Measurements from ENCODE around the gene PCP4. TPM values are rescaled to one million over a fixed set of nuclear protein-coding genes. Genes with fewer than 3 reads are reported as not detected.

Gene PCP4
- total RNA-seq, 1 experiment from 2014 or later: not detected

GRCh38 chr21:39855595-39855994, 11.6 kb upstream of the PCP4 start:
- Histone ChIP-seq H3K4me3 (ENCODE audit: low read depth in 2 of 2, low read length in 2 of 2) (no peak overlapping the region), H3K27me3 (ENCODE audit: control insufficient read depth, insufficient read depth, low read length) (no peaks in the 10 kb centered on the region), H3K9me3 (ENCODE audit: control insufficient read depth, insufficient read depth, low read depth, low read length) (no peaks in the 10 kb centered on the region), H3K36me3 (ENCODE audit: control insufficient read depth, insufficient read depth, low read length) (no peaks in the 10 kb centered on the region), H3K27ac (ENCODE audit: low read length) (no peak overlapping the region), H3K4me1 (ENCODE audit: control insufficient read depth, insufficient read depth, low read length) (no peaks in the 10 kb centered on the region)
- DNase-seq (ENCODE audit: low read depth, low spot score): no peak
- BruUV-seq (replicated peaks): no TSS peak
- intact Hi-C loops (cut with micrococcal nuclease; ENCODE audit: unreplicated experiment) (no loop called here), in situ Hi-C loops (cut with HindIII; ENCODE audit: low pct_unique_long_range_greater_than_20kb, low sequenced_read_pairs) (no loop called here)
- ChIA-PET CTCF (no interaction called here), POLR2A (no interaction called here)
- TF ChIP-seq CTCF (IDR thresholded peaks at IDR 0.05) (no peak), TCF7L2 (IDR thresholded peaks at IDR 0.05; ENCODE audit: low read depth, low read length) (no peak), REST (IDR thresholded peaks at IDR 0.05; ENCODE audit: insufficient read depth in 1 of 2, low read depth in 2 of 2, low read length in 1 of 2) (no peak), POLR2AphosphoS5 (IDR thresholded peaks at IDR 0.05; ENCODE audit: low read depth, low read length) (no peak), SIN3A (IDR thresholded peaks at IDR 0.05; ENCODE audit: borderline replicate concordance, insufficient read depth, low read depth, low read length) (no peak)
- ATAC-seq: no peak

GRCh38 chr21:39860600-39860999, 6.6 kb upstream of the PCP4 start:
- Histone ChIP-seq H3K27me3 (ENCODE audit: control insufficient read depth, insufficient read depth, low read length) (no peaks in the 10 kb centered on the region), H3K27ac (ENCODE audit: low read length) (no peak overlapping the region), H3K4me1 (ENCODE audit: control insufficient read depth, insufficient read depth, low read length) (no peaks in the 10 kb centered on the region), H3K9me3 (ENCODE audit: control insufficient read depth, insufficient read depth, low read depth, low read length) (no peaks in the 10 kb centered on the region), H3K36me3 (ENCODE audit: control insufficient read depth, insufficient read depth, low read length) (no peaks in the 10 kb centered on the region), H3K4me3 (ENCODE audit: low read depth in 2 of 2, low read length in 2 of 2) (no peak overlapping the region)
- no TSS peak for BruUV-seq (replicated peaks)
- DNase-seq (ENCODE audit: low read depth, low spot score): no peak
- intact Hi-C loops (cut with micrococcal nuclease; ENCODE audit: unreplicated experiment): no loop called here
- ChIA-PET POLR2A (no interaction called here), CTCF (no interaction called here)
- in situ Hi-C loops (cut with HindIII; ENCODE audit: low pct_unique_long_range_greater_than_20kb, low sequenced_read_pairs): no loop called here
- TF ChIP-seq SIN3A (IDR thresholded peaks at IDR 0.05; ENCODE audit: borderline replicate concordance, insufficient read depth, low read depth, low read length): no peak
- no peak for TF ChIP-seq REST (IDR thresholded peaks at IDR 0.05; ENCODE audit: insufficient read depth in 1 of 2, low read depth in 2 of 2, low read length in 1 of 2)
- TF ChIP-seq TCF7L2 (IDR thresholded peaks at IDR 0.05; ENCODE audit: low read depth, low read length): no peak
- TF ChIP-seq POLR2AphosphoS5 (IDR thresholded peaks at IDR 0.05; ENCODE audit: low read depth, low read length): no peak
- no peak for TF ChIP-seq CTCF (IDR thresholded peaks at IDR 0.05)
- ATAC-seq: no peak
